Endothelial cell (in vitro differentiated cells): Measurements from ENCODE around the gene HSDL2. TPM values are rescaled to one million over a fixed set of nuclear protein-coding genes. Genes with fewer than 3 reads are reported as not detected.

ENCODE experiments used
- DNase-seq: peaks from one replicate; pipeline ENCODE4 v3.0.0; 2021; ENCODE audit warnings: low spot score
- H3K27ac Mint-ChIP-seq: one replicate; pipeline ENCODE4 v1.8.0; 2021; ENCODE audit warnings: mixed read lengths, inconsistent platforms; ENCODE audit not compliant: unreplicated experiment
- H3K27me3 Mint-ChIP-seq: one replicate; pipeline ENCODE4 v1.8.0; 2021; ENCODE audit warnings: mild to moderate bottlenecking, moderate library complexity, mixed read lengths, inconsistent platforms; ENCODE audit not compliant: unreplicated experiment
- H3K36me3 Mint-ChIP-seq: one replicate; pipeline ENCODE4 v1.8.0; 2021; ENCODE audit warnings: mild to moderate bottlenecking, low read depth, mixed read lengths, inconsistent platforms; ENCODE audit not compliant: unreplicated experiment
- H3K4me1 Mint-ChIP-seq: one replicate; pipeline ENCODE4 v1.8.0; 2021; ENCODE audit warnings: mild to moderate bottlenecking, mixed read lengths, inconsistent platforms; ENCODE audit not compliant: unreplicated experiment
- H3K4me3 Mint-ChIP-seq: one replicate; pipeline ENCODE4 v1.8.0; 2021; ENCODE audit warnings: mild to moderate bottlenecking, mixed read lengths, inconsistent platforms; ENCODE audit not compliant: unreplicated experiment
- H3K9me3 Mint-ChIP-seq: one replicate; pipeline ENCODE4 v1.8.0; 2021; ENCODE audit warnings: mixed read lengths, inconsistent platforms; ENCODE audit not compliant: unreplicated experiment
- total RNA-seq: library from RNA; stranded (reverse); fragmentation: NEBNext Ultra II Directional; extraction: Animal tissue kit (Norgen Biotek cat#: 25700); gene quantifications from one replicate; pipeline ENCODE4 v1.2.1, GENCODE V29; 2021; ENCODE audit not compliant: unreplicated experiment
- TF ChIP-seq, protein P1 (sequence below): fragments of 200-600 bp; sonication (generic); IDR thresholded peaks from one replicate; pipeline ENCODE4 v1.5.0; 2021; ENCODE audit warnings: antibody characterized with exemption; ENCODE audit not compliant: unreplicated experiment

The HSDL2 gene
- total RNA-seq, 1 donor from 2014 or later = 7.9 TPM

DNA sequence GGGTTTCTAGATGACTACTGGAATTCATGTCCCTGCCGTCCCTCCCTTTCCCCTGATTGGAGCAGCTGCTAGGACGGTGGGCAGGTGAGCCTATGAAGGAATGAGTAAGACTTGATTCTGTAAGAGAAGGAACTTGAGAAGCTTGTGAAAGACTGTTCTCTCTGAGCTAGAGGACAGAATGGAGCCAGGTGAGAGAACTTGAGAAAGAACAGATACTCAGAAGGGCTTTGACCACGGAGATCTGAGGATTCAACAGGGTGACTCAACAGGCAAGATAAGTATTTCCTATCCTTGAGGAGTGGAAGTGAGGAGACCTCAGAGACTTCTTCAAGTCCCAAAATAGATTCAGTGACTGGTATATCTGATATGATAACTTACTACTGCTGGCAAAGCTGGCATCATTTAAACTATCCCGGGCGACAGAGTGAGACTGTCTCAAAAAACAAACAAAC, 41.9 kb downstream of the HSDL2 start:
- TF ChIP-seq, protein P1, sequence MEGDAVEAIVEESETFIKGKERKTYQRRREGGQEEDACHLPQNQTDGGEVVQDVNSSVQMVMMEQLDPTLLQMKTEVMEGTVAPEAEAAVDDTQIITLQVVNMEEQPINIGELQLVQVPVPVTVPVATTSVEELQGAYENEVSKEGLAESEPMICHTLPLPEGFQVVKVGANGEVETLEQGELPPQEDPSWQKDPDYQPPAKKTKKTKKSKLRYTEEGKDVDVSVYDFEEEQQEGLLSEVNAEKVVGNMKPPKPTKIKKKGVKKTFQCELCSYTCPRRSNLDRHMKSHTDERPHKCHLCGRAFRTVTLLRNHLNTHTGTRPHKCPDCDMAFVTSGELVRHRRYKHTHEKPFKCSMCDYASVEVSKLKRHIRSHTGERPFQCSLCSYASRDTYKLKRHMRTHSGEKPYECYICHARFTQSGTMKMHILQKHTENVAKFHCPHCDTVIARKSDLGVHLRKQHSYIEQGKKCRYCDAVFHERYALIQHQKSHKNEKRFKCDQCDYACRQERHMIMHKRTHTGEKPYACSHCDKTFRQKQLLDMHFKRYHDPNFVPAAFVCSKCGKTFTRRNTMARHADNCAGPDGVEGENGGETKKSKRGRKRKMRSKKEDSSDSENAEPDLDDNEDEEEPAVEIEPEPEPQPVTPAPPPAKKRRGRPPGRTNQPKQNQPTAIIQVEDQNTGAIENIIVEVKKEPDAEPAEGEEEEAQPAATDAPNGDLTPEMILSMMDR = no peak
- Mint-ChIP-seq H3K36me3 (no peaks in the 10 kb centered on the region), H3K27ac (no peak overlapping the region), H3K4me3 (no peak overlapping the region), H3K9me3 (no peaks in the 10 kb centered on the region), H3K27me3 (no peaks in the 10 kb centered on the region), H3K4me1 (no peaks in the 10 kb centered on the region)
- DNase-seq = no peak

DNA sequence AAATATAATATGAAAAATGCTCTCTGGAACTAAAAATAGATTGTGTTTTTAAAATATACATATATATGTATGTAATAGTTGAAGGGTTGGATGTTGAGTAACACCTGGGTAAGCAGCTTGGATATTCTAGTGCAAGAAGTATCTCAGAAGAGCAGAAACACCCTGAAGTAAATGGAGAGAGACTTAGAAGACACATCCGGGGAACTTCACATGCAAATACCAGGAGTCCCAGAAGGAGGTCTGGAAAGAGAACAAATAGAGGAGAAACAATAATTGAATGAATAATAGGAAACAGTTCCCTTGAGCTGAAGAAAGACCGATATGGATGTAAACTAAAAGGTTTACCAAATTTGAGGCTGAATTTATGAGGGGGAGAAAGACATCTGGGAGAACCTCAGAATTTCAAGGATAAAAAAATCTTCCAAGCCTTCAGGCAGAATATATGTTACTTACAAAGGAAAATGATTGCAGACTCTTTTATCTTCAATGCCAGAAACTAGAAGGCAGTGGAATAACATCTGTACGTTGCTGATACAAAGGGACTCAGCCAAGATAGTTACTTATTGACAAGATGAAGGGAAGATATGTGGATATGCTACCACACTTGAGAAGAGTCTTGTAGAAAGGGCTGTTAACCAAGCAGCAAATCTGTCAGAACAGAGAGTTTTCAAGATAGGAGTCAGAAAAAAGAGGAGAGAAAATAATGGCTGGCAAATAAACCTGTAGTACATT, 42.7 kb downstream of the HSDL2 start:
- TF ChIP-seq, protein P1 = no peak
- no peak for DNase-seq
- Mint-ChIP-seq H3K9me3 (no peaks in the 10 kb centered on the region), H3K27ac (no peak overlapping the region), H3K27me3 (no peaks in the 10 kb centered on the region), H3K4me1 (no peaks in the 10 kb centered on the region), H3K36me3 (no peaks in the 10 kb centered on the region), H3K4me3 (no peak overlapping the region)

DNA sequence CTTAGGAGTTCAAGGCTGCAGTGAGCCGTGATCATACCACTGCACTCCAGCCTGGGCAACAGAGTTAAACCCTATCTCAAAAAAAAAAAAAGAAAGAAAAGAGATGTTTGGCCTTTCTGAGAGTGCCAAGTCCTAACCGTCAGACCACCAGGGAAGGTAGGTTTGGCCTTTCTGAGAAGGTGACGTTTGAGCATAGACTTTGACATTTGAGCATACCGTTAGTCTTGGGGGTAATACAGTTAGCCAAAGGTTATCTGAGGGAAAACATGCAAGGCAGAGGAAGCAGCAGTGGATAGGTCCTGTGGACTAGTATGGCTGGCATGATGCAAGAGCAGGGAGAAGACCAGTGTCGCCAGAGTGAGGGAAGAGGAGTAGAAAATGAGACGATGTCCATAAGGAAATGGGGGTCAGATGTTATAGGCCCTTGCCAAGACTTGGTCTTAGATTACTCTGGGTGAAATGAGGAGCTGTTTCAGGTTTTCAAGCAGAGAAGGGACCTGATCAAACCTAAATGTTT, 50.2 kb downstream of the HSDL2 start:
- TF ChIP-seq, protein P1 = no peak
- no peak overlapping the region for H3K4me3 Mint-ChIP-seq
- H3K36me3 Mint-ChIP-seq = peaks cover 4% of the 10 kb centered on the region
- no peaks in the 10 kb centered on the region for H3K4me1 Mint-ChIP-seq
- no peaks in the 10 kb centered on the region for H3K9me3 Mint-ChIP-seq
- DNase-seq = no peak
- H3K27me3 Mint-ChIP-seq = no peaks in the 10 kb centered on the region
- no peak overlapping the region for H3K27ac Mint-ChIP-seq

DNA sequence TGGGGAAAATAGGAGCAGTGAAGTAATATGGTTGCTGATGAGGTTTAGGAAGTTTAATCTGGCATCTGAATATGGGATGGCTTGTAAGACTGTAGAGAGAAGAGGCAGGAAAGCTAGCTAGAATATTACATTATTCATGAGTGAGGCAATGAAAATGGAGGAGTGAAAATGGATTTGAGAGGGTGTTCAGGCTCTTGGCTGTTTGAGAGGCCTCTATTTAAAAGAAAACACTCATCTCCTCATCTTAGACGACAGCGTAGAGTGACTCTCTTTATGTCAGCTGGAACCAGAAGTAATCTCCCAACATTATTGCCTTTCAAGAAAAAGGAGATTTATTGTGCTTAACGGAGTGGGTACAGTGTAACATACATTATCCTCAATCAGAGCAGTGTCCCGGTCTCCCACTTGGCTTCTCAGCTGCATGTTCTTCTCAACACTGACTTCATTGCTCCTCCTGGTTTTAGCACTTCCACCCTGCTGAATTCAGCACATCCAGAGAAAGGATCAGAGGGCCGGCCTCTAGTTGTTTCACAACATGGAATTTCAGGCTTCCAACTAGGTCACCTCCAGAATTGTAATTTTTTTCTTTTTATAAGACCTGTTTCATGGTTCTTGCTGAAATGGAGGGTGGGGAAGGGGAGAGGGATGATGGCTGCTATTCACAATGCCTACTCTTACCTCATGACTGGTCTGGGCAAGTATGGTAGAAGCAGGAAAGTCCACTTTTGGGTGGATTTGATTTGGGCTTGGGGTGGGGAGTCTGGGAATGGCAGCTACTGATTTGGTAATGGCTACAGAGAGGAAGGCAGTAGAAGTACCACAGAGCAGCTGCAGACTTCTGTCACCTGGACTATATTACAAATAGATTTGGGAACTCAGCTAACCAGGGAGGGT, 53.8 kb downstream of the HSDL2 start:
- peaks cover 4% of the 10 kb centered on the region for H3K36me3 Mint-ChIP-seq
- H3K27ac Mint-ChIP-seq = no peak overlapping the region
- H3K4me3 Mint-ChIP-seq = no peak overlapping the region
- DNase-seq = no peak
- no peaks in the 10 kb centered on the region for H3K9me3 Mint-ChIP-seq
- no peaks in the 10 kb centered on the region for H3K4me1 Mint-ChIP-seq
- TF ChIP-seq, protein P1 = no peak
- H3K27me3 Mint-ChIP-seq = no peaks in the 10 kb centered on the region
